COR-L47 (cell line): ENCODE measurements around the gene NTSR1.
"Not testable (repeated sequence)": the region's sequence is repeated elsewhere in the genome, so short reads cannot be mapped to it uniquely, and the experiment has no call there.

Source experiments
- DNase-seq: peaks from one replicate; lab custom pipeline; 2025; lab: John Stamatoyannopoulos, UW

The NTSR1 gene

DNA sequence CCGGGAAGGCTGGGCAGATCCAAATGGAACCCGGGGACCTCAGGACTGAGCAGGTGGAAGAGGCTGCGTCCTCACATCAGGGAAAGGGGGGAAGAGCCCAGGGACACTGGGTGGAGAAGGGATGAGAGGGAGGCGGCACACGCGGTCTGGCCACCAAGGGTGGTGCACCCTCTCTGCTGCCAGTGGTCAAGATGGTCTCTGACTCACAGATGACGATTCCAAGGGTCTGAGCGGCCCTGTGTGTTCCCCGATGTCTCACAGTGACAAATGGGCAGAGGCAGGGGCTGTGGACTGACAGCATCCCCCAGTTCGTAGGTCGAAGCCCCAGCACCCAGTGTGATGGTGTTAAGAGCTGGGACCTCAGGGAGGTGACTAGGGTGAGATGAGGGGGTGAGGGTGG is 34.3 kb upstream of the NTSR1 start:
- no peak for DNase-seq

DNA sequence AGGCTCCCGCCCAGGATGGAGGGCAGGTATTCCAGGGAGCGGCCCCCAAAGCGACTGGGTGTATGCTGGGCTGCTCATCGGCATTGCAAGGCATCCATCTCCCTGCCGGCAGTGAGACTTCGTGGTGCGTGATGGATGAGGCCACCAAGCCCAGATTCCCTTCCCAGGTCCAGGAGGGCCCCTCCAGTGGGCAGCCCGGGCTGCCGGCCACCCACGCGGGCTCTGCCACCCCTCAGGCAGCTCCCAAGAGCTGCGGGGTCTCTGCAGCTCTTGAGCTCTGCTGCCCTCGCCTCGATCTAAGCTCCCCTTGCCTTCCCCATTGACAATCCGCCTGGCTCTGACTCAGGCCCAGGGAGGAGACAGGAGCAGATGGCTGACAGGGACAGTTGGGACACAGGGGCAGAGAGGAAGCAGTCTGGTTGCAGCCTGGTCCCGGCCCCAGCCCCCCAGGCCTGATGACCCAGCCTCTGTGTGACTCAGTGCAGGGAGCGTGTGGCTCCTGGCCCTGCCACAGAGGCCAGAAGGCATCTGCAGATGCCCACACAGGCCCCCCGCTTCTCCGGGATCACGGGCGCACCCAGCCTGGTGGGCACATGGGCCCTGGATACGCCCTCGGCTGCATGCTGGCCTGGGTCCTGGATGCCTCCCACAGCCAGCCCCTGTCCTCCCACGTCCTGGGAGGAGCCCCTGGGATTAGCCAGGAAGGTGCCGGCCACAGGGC is 33.3 kb upstream of the NTSR1 start:
- DNase-seq, result no peak

DNA sequence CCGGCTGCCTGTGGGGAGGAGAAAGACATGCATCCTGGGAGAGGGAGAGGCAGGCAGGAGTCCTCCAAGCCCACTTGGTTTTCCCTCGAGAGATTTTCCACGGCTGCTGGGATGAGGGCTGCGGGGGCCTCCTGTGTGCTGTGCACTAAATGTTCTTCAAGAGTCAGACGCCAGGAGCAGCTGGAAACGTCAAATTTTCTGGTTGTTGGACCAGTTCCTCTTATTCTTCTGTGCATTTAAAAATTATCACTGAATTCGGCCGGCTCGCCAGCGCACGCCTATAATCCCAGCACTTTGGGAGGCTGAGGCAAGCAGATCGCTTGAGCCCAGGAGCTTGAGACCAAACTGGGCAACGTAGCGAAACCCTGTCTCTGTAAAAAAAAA is 32.8 kb upstream of the NTSR1 start:
- DNase-seq, result no peak

DNA sequence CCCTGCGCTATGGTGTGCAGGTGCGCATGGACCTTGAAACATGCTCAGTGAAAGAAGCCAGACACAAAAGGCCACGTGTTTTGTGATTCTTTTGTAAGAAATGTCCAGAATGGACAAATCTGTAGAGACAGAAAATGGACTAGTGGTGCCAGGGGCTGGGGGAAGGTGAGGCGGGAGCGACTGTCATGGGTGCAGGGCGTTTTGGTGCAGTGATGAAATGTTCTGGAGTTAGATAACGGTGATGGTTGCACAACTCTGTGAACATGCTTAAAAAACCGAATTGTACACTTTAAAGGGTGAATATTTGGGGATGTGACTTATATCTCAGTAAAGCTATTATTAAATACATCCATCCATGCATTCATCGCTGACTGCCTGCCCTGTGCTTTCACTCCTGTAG is 31.7 kb upstream of the NTSR1 start:
- DNase-seq, result no peak

DNA sequence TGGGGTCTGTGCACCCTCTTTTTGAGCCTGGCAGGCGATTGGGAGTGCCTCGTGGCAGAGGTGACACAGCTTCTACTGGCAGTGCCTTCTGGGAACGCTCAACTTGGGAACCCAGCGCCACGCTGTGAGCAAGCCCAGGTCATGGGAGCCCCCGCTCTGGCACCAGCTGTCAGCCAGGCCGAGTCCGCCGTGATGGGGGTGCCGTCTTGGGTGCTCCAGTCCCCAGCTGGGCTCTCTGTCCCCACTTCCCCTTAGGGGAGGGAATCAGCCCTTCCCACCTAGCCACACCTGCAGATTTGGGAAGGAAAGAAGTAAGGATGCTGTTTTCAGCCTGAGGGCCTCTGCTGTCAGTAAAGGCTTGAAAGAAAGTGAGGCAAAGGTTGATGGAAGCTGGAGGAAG is 31.0 kb upstream of the NTSR1 start:
- no peak for DNase-seq

DNA sequence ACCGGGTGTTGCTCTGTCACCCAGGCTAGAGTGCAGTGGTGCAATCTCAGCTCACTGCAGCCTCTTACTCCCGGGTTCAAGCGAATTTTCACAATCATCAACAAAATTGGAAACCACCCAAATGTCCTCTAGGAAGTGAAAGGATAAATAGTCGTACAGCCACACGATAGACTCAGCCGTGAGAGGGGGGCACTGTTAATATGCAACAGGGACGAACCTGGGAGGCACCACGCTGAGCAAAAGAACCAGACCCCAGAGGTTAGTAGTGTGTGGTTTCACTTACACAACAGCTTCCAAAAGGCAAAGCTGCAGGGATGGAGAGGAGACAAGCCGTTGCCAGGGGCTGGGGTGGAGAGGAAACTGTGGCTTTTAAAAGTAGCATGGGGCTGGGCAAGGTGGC is 30.1 kb upstream of the NTSR1 start:
- no peak for DNase-seq

DNA sequence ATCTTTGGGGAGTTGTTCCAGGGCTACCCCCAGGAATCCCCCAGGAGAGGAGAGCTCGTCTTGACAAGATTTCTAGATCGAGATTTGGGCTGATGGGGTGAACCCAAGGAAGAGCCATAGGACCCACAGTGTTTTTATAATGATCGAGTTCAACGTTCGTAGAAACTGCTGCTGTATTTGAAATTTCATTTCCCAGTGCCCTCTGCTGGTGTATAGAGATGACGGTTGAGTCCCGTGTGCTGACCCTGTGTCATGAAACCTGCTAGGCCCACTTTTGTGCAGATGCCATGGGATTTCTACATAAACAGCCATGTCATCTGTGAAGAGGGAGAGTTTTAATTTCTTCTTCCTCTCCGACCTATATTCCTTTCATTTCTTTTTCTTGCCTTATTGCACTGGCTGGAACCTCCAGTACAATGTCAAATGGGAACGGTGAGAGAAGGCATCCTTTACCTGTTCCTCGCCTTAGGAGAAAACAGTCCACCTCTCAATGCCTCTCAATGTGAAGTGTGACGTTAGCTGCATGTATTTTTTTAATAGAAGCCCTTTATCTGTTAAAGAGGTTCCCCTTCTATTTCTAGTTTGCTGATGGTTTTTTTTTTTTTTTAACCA is 28.6 kb upstream of the NTSR1 start:
- no peak for DNase-seq

DNA sequence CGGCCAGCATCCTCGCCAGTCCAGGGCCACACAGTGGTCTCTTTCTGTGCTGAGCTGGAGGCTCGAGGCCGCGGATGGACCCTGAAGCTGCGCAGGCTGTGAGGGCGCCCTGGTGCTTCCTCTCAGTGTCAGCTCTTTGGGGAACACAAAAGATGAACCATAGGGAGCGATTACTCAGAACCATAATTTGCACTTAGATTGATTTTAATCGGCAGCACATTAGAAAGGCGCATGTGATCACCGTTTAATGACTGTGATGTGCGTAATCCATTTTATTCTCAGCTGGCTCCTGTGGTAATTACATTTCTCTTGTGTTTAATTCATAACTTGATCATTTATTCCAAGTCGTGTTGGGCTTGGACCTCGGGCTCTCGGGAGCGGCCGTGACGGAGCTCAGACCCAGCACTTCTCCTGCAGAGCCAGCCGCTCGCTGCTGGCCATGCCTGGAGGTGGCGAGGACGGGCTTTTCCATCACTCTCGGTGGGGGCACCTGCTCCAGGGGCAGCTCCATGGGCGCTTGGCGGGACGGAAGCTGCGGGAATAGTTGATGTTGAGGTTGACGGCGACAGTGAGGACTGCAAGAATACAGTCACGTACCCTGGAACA is 25.6 kb upstream of the NTSR1 start:
- DNase-seq, result peak; percentile 54

DNA sequence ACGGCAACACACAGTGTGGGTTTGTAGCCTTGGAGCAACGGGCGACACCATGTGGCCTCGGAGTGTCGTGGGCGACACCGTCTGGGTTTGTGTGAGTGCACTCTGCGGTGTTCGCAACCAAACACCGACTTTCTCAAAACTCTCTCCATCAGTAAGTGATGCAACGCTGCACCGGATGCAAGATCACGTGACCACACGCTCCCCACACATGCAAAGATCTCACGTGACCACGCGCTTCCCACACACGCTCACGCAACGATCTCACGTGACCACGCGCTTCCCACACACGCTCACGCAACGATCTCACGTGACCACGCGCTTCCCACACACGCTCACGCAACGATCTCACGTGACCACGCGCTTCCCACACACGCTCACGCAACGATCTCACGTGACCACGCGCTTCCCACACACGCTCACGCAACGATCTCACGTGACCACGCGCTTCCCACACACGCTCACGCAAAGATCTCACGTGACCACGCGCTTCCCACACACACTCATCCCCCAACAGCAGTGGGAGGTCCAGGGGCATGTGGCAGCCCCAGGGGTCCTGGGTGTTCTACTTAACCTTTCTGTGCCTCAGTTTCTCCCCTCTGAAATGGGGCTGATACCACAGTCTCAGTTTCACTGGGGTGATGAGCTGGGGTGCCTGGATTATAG is 24.8 kb upstream of the NTSR1 start:
- not testable (repeated sequence) for DNase-seq

DNA sequence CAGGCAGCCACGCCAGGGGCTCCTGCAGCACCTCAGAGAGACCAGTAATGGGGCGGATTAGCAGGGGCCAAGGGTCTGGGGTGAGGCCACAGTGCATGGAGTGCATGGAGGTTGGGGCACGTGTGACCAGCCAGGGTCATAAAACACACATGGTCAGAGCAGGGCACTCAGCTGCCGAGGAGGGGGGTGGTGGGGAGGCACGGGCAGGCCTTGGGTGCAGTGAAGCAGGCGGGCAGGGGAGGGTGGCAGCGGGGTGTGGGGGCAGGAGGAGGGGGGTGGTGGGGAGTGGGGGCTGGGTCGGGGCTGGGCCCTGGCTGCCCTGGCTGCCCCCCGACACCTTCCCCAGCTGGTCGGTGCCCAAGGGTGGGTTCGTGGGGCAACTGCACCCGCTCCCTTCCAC is 23.7 kb upstream of the NTSR1 start:
- DNase-seq, result no peak

DNA sequence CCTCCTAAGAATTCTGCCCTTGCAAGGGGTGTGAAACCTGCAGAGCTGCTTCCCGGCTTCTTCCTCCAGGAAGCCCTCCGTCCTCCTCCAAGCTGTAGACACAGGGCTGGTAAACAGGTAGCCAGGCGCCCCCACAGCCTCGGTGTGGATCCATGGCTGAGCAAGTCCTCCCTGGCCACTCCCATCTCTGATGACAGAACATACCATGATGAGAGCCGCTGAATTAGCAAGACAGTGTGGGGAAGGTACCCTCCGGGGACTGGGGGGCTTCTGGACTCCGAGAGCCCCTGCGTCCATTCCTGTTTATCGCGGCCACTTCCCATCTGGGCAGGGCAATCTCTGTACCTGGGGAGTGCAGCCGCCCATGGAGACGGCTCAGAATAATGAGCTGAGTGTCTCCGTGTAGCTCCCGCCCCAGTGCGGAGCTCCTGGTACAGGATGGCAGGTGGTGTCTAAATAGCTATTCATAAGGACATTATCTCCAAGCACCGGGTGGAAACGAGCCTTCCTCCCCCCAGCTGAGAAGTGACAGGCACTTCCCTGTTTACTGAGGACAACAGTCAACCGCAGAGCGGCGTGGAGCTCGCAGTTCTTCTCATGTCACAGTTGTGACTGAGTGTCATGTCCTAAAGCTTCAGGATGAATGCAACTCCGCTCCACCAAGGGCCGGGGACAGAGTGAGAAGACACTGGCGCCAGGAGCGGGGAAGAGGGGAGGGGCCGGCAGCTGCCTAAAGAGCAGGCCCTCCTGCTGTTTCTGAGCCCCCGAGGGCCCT is 22.7 kb upstream of the NTSR1 start:
- peak; percentile 91 for DNase-seq

DNA sequence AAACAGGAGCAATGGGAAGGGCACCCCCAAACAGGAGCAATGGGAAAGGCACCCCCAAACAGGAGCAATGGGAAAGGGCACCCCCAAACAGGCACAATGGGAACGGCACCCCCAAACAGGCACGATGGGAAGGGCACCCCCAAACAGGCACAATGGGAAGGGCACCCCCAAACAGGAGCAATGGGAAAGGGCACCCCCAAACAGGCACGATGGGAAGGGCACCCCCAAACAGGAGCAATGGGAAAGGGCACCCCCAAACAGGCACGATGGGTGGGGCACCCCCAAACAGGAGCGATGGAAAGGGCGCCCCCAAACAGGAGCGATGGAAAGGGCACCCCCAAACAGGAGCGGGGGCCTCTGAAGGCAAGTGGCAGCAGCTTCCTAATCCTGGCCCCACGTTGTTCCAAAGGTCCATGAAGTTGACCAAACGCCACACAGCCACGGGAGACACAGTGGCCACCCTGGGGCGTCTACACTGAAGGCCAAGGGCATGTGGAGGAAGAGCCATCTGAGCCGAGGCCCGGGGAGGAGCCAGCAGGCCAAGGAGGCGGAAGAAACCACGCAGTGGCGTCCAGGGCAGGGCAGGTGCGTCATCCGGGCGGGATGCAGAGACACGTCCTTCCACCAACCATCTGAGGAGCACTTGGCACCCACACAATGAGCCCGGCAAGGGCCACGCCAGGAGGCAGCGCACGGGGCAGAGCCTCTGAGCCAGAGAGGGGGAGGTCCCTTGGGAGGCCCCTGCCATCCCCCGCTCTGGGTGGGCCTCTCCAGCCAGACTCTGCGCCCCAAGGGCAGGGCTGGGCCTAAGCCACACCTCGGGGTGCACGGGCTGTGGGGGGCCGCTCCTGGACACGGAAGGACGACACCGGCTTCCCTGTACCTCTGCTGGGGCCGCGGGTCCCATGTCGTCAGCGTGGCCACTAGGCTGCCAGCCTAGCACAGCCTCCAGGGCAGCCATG is 21.5 kb upstream of the NTSR1 start:
- no peak for DNase-seq

DNA sequence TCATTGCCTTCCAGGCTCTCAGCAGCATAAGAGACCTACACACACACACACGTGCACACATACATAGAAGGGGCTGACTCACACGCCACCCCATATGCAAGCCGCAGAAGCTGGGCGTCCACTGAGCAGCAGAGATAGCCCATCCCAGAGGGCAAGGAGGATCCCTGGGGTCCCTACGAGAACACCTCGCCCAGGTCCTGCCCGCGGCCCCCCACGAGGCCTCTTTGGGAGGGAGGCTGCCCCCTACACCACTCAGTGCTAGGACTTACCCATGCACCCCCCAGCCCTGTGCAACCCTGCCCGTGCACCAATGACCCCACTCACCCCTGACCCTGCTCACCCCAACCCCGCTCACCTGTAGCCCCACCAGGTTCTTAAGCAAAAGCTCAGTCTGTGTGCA is 20.6 kb upstream of the NTSR1 start:
- no peak for DNase-seq

DNA sequence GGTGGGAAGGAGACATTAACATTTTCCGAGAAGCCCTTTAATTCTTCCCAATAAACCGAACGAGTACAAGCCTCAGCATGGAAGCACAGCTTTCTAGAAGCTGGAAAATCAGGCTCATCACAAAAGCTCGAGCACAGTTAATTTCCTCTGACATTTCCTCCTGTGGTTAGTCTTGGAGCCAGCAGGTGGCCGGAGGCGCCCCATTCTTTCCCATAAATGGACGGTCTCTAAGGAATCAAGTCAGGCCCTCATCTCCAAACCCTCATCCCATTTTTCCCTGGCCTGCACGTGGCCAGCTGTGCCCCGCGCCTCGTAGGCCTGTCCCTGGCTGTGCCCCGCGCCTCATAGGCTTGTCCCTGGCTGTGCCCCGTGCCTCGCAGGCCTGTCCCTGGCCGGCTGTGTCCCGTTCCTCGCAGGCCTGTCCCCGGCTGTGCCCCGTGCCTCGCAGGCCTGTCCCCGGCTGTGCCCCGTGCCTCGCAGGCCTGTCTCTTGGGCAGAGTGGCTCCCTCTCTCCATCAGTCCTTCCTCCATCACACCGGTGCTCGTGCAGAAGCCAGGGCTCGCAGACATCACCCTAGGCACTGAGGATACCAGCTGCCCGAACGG is 19.7 kb upstream of the NTSR1 start:
- no peak for DNase-seq

DNA sequence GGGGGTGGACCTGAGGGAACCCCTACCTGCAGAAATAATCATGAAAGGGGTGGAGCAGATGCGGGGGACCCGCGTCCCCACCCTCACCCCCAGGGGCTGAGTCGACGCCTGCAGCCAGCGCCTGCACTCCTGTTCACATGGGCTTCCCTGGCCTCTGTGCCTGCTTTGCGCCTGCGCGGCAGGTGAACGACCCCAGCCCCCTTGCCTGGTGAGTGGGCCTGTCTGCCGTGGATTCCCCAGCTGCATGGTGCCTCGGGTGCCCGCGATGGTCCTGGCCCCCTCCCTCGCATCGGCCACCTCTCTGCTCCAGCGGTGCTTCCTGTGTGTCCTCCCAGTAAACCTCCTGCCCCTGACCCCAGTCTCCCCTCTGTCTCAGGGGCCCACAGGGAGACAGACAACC is 18.8 kb upstream of the NTSR1 start:
- DNase-seq, result no peak

DNA sequence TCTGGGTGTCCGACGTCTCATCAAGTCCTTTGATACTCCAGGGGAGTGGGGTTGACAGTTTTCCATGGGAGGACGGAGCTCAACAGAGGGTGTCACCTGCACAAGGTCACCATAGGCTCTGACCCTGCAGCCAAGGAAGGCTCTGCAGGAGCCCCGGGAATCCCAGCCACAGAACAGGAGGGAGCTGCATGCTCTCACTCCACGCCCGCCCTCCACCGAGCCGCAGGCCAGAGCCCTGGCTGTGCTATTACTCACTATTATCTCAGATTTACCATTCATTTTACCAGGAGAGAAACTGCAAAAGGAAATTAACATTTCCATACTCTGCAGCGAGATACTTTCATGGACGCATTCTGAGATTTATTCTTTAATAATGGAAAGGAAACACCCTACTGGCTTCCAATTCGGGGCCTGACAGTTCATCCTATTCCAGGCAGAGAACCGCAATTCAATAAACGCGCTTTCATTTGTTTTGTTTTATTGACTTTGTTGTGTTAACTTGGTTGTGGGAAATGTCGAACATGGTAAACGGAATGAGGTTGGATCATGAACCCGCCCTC is 18.3 kb upstream of the NTSR1 start:
- DNase-seq, result no peak

DNA sequence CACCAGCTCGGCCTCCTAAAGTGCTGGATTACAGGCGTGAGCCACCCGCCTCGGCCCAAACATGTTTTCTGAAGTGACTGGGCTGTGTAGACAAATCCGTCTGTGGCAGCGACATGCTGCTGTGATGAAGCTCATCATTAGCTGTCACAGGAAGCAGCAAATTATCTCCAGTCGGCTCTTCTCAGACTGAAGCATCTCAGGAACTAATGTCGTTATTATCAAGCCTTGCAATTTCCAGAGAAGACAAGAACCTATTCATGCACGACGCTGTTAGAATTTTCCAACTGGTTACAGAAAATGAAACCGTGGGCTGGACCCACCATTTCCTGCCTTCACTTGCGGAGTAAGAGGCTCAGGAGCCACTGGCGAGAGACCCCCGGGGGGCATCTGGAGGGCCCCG is 17.1 kb upstream of the NTSR1 start:
- peak; percentile 23 for DNase-seq

DNA sequence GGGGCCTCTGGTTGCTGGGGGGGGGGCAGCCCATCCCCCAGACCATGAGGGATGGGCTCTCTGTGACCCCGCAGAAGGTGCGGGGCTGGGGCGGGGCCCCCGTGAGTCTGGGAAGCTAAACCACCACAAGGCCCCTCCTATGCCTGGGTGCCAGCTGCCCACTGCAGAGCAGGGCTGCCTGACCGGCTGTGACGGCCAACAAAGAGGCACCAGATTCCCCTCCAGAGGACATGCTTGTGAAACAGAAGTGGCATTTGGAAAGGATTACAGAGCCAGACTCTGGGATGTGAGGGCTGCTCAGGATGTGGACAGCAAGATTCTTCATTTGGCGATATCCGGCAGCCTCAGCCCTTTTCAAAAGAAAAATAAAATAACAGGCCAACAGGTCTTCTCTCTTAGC is 16.5 kb upstream of the NTSR1 start:
- no peak for DNase-seq

DNA sequence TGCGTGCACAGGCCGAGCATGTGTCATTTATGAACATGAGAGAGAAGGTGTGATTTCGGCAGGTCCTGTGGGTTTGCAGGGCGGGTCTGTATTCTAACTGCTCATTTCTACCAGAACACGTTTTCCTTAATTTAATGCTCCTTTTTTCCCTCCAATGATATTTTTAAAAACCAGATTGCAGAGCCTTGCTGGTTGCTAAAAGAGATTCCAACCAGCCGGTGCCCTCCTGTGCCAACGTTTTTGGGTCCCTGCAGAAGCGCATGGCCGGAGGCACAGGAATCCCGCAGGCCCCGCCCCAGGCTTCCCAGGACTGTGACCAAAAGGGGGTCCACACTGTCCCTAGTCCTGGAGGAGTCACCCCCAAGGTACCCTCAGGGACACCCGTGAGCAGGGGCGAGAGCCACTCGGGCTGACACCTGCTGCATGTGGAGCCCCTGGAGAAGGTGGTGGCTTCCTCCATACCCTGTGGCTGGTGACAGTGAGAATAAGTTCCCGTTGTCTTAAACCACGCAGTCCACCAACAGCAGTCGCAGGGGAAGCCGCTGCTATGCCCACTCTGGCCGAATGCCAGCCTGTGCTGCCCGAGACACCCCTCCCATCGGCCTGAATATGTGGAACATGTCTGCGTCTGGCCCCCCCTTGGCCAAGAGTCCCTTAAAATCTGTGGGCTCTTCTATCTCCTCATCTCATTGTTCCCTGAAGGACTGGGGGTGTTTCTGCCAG is 15.7 kb upstream of the NTSR1 start:
- DNase-seq, result no peak

DNA sequence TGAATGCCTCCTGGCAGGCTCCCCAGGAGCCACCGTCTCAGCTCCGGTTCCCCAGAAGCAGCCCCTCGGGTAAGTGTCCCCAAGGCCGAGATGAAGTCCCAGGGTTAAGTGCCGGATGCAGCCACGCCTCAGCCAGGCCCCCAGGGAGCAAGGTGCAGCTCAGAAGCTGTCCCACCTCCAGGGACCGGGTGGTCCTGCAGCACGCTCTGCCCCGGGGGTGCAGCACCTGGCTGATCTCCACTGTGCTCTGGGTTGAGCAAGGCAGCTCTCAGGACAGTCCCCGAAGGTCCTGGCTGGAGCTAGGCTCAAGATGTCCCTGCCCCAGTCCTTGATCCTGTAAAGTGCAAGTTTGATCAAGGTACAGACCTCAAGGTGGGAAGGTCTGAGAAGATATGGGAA is 15.1 kb upstream of the NTSR1 start:
- DNase-seq, result no peak
